HG03565 (cell line): ENCODE data around the gene PCDHB9.
"Not testable (repeated sequence)": the region's sequence is repeated elsewhere in the genome, so short reads cannot be mapped to it uniquely, and the experiment has no call there.

Experiments used
- ATAC-seq: cut with Tn5 transposase; IDR thresholded peaks from one replicate; pipeline ENCODE4 v1.9.1; 2021; ENCODE audit warnings: mild to moderate bottlenecking, moderate library complexity; ENCODE audit not compliant: unreplicated experiment

The PCDHB9 gene

DNA sequence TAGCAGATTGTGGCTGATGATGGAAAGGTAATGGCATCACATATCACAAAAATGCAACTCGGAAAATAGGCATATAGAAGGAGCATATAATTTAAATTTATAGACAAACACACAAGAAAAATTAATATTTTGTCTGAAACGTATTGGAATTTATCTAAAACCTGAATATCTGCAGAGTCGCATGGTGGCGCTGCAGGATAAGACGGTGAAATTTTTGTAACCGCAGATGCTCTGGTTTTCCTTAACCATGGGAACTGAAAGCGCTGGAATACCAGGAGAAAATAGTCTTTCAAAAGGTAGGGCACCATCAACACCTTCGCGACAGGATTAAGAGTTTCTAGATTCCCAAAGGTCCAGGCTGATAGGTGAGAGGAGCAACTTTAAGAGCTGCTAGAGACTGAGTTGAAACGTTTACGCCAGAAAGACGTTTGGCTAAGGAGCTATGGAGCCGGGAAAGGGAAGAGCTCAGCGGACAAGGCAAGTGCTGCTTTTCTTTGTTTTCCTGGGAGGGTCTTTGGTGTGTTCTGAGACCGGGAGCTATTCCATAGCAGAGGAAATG, 47.2 kb downstream of the PCDHB9 start:
- no peak for ATAC-seq

DNA sequence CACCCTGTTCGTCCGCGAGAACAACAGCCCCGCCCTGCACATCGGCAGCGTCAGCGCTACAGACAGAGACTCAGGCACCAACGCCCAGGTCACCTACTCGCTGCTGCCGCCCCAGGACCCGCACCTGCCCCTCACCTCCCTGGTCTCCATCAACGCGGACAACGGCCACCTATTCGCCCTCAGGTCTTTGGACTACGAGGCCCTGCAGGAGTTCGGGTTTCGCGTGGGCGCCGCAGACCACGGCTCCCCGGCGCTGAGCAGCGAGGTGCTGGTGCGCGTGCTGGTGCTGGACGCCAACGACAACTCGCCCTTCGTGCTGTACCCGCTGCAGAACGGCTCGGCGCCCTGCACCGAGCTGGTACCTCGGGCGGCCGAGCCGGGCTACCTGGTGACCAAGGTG, 49.0 kb downstream of the PCDHB9 start:
- ATAC-seq: not testable (repeated sequence)

DNA sequence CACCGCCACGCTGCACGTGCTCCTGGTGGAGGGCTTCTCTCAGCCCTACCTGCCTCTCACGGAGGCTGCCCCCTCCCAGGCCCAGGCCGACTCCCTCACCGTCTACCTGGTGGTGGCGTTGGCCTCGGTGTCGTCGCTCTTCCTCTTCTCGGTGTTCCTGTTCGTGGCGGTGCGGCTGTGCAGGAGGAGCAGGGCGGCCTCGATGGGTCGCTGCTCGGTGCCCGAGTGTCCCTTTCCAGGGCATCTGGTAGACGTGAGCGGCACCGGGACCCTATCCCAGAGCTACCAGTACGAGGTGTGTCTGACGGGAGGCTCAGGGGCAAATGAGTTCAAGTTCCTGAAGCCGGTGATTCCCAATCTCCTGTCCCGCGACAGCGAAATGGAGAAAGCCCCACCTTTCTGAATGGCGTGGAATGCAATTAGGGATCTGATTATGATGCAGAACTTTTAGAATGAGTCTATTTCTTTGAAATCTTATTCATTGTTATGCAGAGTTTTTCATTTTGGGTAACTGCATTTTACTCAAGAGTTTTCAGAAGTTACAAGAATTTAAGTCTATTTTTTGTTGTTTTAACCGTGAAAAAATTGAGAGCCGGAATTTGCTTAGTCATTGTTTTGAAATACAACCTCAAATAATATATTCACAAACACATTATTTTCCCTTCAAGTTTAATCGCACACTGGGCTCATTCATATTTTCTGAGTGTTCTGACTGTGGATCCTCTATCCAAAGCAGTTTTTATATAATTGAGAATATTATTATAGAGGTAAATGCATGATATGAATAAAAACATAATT, 49.8 kb downstream of the PCDHB9 start:
- no peak for ATAC-seq
